Transverse colon (tissue), 4 donors: ENCODE data around the gene CCNL2. TPM values are rescaled to one million over a fixed set of nuclear protein-coding genes. Genes with fewer than 3 reads are reported as not detected.

ENCODE experiments used
- DNase-seq: peaks from one replicate; pipeline ENCODE4 v3.0.0-alpha.2; 2019
- H3K27ac ChIP-seq, 4 donors: fragments of 200-600 bp; sonication (generic); 2 replicates each; pipeline ENCODE4 v1.5.1; 2016 to 2018; ENCODE audit warnings: inconsistent platforms in 4 of 4
- H3K27me3 ChIP-seq: fragments of 200-600 bp; sonication (generic); 2 replicates; pipeline ENCODE4 v1.5.1; 2017; ENCODE audit warnings: inconsistent platforms
- H3K36me3 ChIP-seq, 4 donors: fragments of 200-600 bp; sonication (generic); 2 replicates each; pipeline ENCODE4 v1.5.1; 2017 to 2019; ENCODE audit warnings: inconsistent platforms in 4 of 4
- H3K4me1 ChIP-seq, 4 donors: fragments of 200-600 bp; sonication (generic); 2 replicates each; pipeline ENCODE4 v1.5.1; 2017 to 2020; ENCODE audit warnings: inconsistent platforms in 4 of 4
- H3K4me3 ChIP-seq, 4 donors: fragments of 200-600 bp; sonication (generic); 1 replicate in 1 of 4; 2 replicates in 3 of 4; pipeline versions ENCODE4 v1.5.1 to v1.6.1; 2017 to 2019; ENCODE audit warnings: inconsistent platforms in 4 of 4
- H3K9me3 ChIP-seq, 2 donors: fragments of 200-600 bp; sonication (generic); 2 replicates each; pipeline ENCODE4 v1.5.1; 2017 to 2019; ENCODE audit warnings: inconsistent platforms in 2 of 2
- EP300 ChIP-seq: sonication (generic); formaldehyde crosslinking; IDR thresholded peaks from one replicate; pipeline ENCODE4 v1.6.1; 2017; ENCODE audit warnings: antibody characterized with exemption, low read depth
- POLR2A ChIP-seq: fragments of 450-650 bp; IDR thresholded peaks from one replicate; pipeline ENCODE4 v1.6.1; 2016; ENCODE audit warnings: antibody characterized with exemption, mild to moderate bottlenecking, moderate library complexity
- POLR2AphosphoS5 ChIP-seq, 3 donors: sonication (generic); formaldehyde crosslinking; IDR thresholded peaks; one replicate each; pipeline ENCODE4 v1.6.1; 2016; ENCODE audit warnings: antibody characterized with exemption in 3 of 3
- WGBS, 2 donors: methylation state at CpG; one replicate each; pipeline ENCODE4 v1.1.5; 2018; ENCODE audit warnings: low coverage in 1 of 2; 5-methylcytosine and 5-hydroxymethylcytosine counted together
- in situ Hi-C, 4 donors: fragments of 200-750 bp; cut with MboI; loops; one replicate each; pipeline versions ENCODE4 v1.15.0 to v1.15.1; 2017; ENCODE audit warnings: low sequenced_read_pairs in 3 of 4, low pct_ligation_motif_present in 1 of 4, low pct_unique_long_range_greater_than_20kb in 1 of 4
- intact Hi-C: fragments of 100-400 bp; cut with DNase I; formaldehyde crosslinking; loops from one replicate; pipeline ENCODE4 v1.15.1; 2023; ENCODE audit warnings: low total_unique reads
- total RNA-seq, 4 donors: library from RNA; depleted of rRNA; stranded (reverse); fragments of >200 nt; gene quantifications; one replicate each; pipeline ENCODE4 v1.1.0, GENCODE V29; 2016
- TF ChIP-seq, protein P1 (sequence below), 5 experiments: fragments of 200-600 bp in 3 of 5; fragments of 450-650 bp in 2 of 5; sonication (generic) in 3 of 5; IDR thresholded peaks; 1 replicate in 2 of 5; 2 replicates in 3 of 5; pipeline ENCODE4 v1.5.1; 2016 to 2017; ENCODE audit warnings: antibody characterized with exemption in 5 of 5, inconsistent platforms in 3 of 5, mild to moderate bottlenecking in 2 of 5, moderate library complexity in 1 of 5

Gene CCNL2
- total RNA-seq, 4 donors from 2014 or later, result 169 to 657 (median 349) TPM

- H3K36me3 ChIP-seq, result no peaks in the 10 kb centered on the region
- no peaks in the 10 kb centered on the region for H3K9me3 ChIP-seq
- intact Hi-C loops (no loop called here), in situ Hi-C loops (no loop called here)
- 61 to 79% methylated on average over 3 to 7 of the region's 7 CpGs for WGBS, 2 donors
- H3K4me1 ChIP-seq, result peaks cover 0 to 15% (median 7%) of the 10 kb centered on the region in 4 donors
- H3K27ac ChIP-seq, result peak overlapping the region in 1 of 4 donors; percentile 4
- no peak overlapping the region for H3K4me3 ChIP-seq
- H3K27me3 ChIP-seq, result peaks cover 29% of the 10 kb centered on the region
- no peak for DNase-seq
- TF ChIP-seq POLR2AphosphoS5 (IDR thresholded peaks at IDR 0.05) (no peak), EP300 (no peak), POLR2A (no peak)
- TF ChIP-seq, protein P1, sequence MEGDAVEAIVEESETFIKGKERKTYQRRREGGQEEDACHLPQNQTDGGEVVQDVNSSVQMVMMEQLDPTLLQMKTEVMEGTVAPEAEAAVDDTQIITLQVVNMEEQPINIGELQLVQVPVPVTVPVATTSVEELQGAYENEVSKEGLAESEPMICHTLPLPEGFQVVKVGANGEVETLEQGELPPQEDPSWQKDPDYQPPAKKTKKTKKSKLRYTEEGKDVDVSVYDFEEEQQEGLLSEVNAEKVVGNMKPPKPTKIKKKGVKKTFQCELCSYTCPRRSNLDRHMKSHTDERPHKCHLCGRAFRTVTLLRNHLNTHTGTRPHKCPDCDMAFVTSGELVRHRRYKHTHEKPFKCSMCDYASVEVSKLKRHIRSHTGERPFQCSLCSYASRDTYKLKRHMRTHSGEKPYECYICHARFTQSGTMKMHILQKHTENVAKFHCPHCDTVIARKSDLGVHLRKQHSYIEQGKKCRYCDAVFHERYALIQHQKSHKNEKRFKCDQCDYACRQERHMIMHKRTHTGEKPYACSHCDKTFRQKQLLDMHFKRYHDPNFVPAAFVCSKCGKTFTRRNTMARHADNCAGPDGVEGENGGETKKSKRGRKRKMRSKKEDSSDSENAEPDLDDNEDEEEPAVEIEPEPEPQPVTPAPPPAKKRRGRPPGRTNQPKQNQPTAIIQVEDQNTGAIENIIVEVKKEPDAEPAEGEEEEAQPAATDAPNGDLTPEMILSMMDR (IDR thresholded peaks at IDR 0.05), result no peak
Observed at GRCh38 chr1:1421907-1422464, 22.9 kb upstream of the CCNL2 start.

DNA sequence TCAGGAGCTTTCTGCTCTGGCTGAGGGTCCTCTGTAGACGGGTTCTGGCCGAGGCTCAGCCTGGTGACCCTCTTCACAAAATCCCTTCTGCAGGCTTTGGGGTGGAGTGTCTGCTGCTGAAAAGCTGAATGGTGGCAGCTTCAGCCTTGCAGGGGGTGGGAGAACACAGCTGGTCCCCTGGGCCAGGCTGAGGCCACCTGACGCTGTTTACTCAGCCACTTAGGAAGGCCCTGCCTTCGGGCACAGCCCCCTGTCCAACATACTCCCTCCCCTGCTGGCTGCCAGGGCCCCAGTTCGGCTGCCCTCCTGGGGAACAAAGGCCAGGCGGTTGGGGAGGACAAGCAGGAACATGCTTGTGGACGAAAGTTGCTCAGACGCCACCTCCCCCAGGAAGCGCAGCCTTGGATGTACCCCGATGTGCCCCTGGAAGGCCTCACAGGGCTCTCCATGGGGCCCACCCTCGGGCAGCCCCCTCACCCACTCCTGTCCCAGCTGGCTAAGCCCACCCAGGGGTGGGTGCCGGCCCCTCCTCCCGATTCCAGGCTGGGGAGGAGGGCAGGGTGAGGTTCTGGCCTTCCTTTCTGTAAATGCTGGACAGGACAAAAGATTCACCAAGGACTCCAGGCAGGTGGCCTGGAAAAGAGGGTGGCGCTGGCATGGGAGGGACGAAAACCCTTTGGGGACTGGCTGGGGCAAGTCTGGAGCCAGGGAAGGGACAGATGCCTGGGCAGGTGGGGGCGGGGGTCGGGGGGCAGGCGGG is 22.2 kb upstream of the CCNL2 start, which contains the start of gene ANKRD65:
Gene ANKRD65, minus strand, starts transcription at position 130 of the 760 bp plus-strand sequence. CDS start 271 bp downstream, outside the sequence.
- Histone ChIP-seq H3K36me3 (no peaks in the 10 kb centered on the region), H3K9me3 (no peaks in the 10 kb centered on the region), H3K4me1 (peaks cover 0 to 15% (median 7%) of the 10 kb centered on the region in 4 donors), H3K27ac (peak within 1 kb of the TSS; percentile 4 to 44 (median 33)), H3K27me3 (peaks cover 23% of the 10 kb centered on the region), H3K4me3 (peak within 1 kb of the TSS in 3 of 4 donors; percentile 14 to 36 (median 35))
- DNase-seq, result no peak
- TF ChIP-seq POLR2A (no peak), POLR2AphosphoS5 (IDR thresholded peaks at IDR 0.05) (no peak), EP300 (no peak)
- TF ChIP-seq, protein P1 (IDR thresholded peaks at IDR 0.05), result no peak
- intact Hi-C loops, result no loop called here
- in situ Hi-C loops, result no loop called here
- WGBS, 2 donors, result 77% methylated on average over 18 of the region's 18 CpGs; no CpG with 5 or more reads in 1 of the 2 donors

DNA sequence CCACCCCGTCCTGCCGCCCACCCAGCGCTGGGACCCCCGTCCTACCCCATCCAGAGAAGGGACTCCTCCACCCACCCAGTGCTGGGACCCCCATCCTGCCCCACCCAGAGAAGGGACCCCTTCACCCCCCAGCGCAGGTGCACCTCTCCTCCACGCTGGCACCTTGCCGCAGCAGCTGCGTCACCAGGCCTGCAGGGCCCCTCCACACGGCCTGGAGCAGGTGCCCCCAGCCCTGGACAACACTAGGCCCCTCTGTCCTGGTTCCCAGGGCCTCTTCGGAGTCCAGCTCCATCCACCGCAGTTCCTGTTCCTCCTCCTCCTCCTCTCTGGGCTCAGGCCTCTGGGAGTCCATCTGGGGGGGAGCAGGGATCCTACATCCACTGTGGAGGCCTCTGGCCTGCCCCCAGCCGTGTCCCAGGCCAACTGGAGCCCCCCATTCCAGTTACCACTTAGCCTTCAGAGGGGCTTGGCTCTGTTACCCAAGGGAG is 21.6 kb upstream of the CCNL2 start:
- Histone ChIP-seq H3K36me3 (no peaks in the 10 kb centered on the region), H3K4me1 (peaks cover 0 to 15% (median 7%) of the 10 kb centered on the region in 4 donors), H3K9me3 (no peaks in the 10 kb centered on the region), H3K27me3 (peaks cover 18% of the 10 kb centered on the region), H3K4me3 (peak overlapping the region in 3 of 4 donors; percentile 14 to 36 (median 35)), H3K27ac (peak overlapping the region; percentile 4 to 44 (median 33))
- in situ Hi-C loops, result no loop called here
- TF ChIP-seq, protein P1 (IDR thresholded peaks at IDR 0.05), result no peak
- intact Hi-C loops, result no loop called here
- DNase-seq, result no peak
- WGBS, 2 donors, result 72% methylated on average over 9 of the region's 12 CpGs; no CpG with 5 or more reads in 1 of the 2 donors

- no peak for DNase-seq
- Histone ChIP-seq H3K9me3 (no peaks in the 10 kb centered on the region), H3K36me3 (no peaks in the 10 kb centered on the region), H3K4me3 (peak overlapping the region in 3 of 4 donors; percentile 24 to 44 (median 35)), H3K27ac (peak overlapping the region; percentile 59 to 86 (median 76)), H3K27me3 (peaks cover 14% of the 10 kb centered on the region), H3K4me1 (peaks cover 0 to 15% (median 7%) of the 10 kb centered on the region in 4 donors)
- intact Hi-C loops (no loop called here), in situ Hi-C loops (no loop called here)
- TF ChIP-seq POLR2AphosphoS5 (IDR thresholded peaks at IDR 0.05) (no peak), POLR2A (no peak), EP300 (no peak)
- TF ChIP-seq, protein P1 (IDR thresholded peaks at IDR 0.05), result no peak
- 49% methylated on average over 55 of the region's 112 CpGs; no CpG with 5 or more reads in 1 of the 2 donors for WGBS, 2 donors
Observed at GRCh38 chr1:1419813-1420653, 20.9 kb upstream of the CCNL2 start.
